Coronary artery (tissue), 2 donors: Measurements from ENCODE around the gene CUX1.
A peak's percentile ranks its signal among the peaks of the same experiment; 100 is the strongest.

ENCODE experiments used
- DNase-seq: peaks from one replicate; pipeline ENCODE4 v3.0.0-alpha.2; 2017; ENCODE audit warnings: low spot score
- H3K27ac ChIP-seq, 2 donors: fragments of 200-600 bp; sonication (generic); one replicate each; pipeline ENCODE4 v1.5.1; 2016 to 2019
- H3K4me3 ChIP-seq: fragments of 200-600 bp; sonication (generic); 2 replicates; pipeline ENCODE4 v1.5.1; 2016; ENCODE audit warnings: mild to moderate bottlenecking, moderate library complexity
- CTCF ChIP-seq: fragments of 200-600 bp; sonication (generic); IDR thresholded peaks from one replicate; pipeline ENCODE4 v1.5.1; 2019; ENCODE audit warnings: antibody characterized with exemption

The CUX1 gene

GRCh38 chr7:102101111-102101551, 283.7 kb downstream of the CUX1 start:
- TF ChIP-seq CTCF, result no peak
- Histone ChIP-seq H3K4me3 (no peak overlapping the region), H3K27ac (no peak overlapping the region)
- no peak for DNase-seq

- H3K27ac ChIP-seq, result no peak overlapping the region
- no peak for TF ChIP-seq CTCF
- H3K4me3 ChIP-seq, result no peak overlapping the region
- DNase-seq, result peak; percentile 35
These were observed 284.5 kb downstream of the CUX1 start for GRCh38 chr7:102101926-102102325.

- no peak for TF ChIP-seq CTCF
- no peak overlapping the region for H3K4me3 ChIP-seq
- H3K27ac ChIP-seq, result no peak overlapping the region
- DNase-seq, result peak; percentile 35
These were observed 285.6 kb downstream of the CUX1 start for GRCh38 chr7:102103027-102103372.

GRCh38 chr7:102104245-102104644, 286.8 kb downstream of the CUX1 start:
- Histone ChIP-seq H3K4me3 (no peak overlapping the region), H3K27ac (no peak overlapping the region)
- TF ChIP-seq CTCF, result no peak
- DNase-seq, result peak; percentile 8

GRCh38 chr7:102106625-102107024, 289.2 kb downstream of the CUX1 start:
- TF ChIP-seq CTCF, result no peak
- peak overlapping the region in 1 of 2 donors; percentile 38 for H3K27ac ChIP-seq
- peak; percentile 73 for DNase-seq
- no peak overlapping the region for H3K4me3 ChIP-seq

- H3K27ac ChIP-seq, result no peak overlapping the region
- DNase-seq, result peak; percentile 36
- no peak overlapping the region for H3K4me3 ChIP-seq
- TF ChIP-seq CTCF, result no peak
These were observed 290.2 kb downstream of the CUX1 start for GRCh38 chr7:102107474-102108104.
